IPS-15b (cell line): Measurements from ENCODE around the gene WRAP53.
A peak's percentile ranks its signal among the peaks of the same experiment; 100 is the strongest.

Source experiments
- H3K27me3 ChIP-seq: one replicate; pipeline ENCODE4 v1.6.1; 2013; ENCODE audit warnings: low read length; ENCODE audit not compliant: control insufficient read depth, insufficient read depth
- H3K36me3 ChIP-seq: one replicate; pipeline ENCODE4 v1.6.1; 2013; ENCODE audit warnings: low read length; ENCODE audit not compliant: control insufficient read depth, insufficient read depth
- H3K4me1 ChIP-seq: one replicate; pipeline ENCODE4 v1.6.1; 2013; ENCODE audit warnings: mild to moderate bottlenecking, low read length; ENCODE audit not compliant: control insufficient read depth, insufficient read depth
- H3K4me3 ChIP-seq: one replicate; pipeline ENCODE4 v1.5.1; 2013; ENCODE audit warnings: low read depth, low read length
- H3K9ac ChIP-seq: one replicate; pipeline ENCODE4 v1.6.1; 2013; ENCODE audit warnings: low read depth, mild to moderate bottlenecking, low read length
- H3K9me3 ChIP-seq: one replicate; pipeline ENCODE4 v1.6.1; 2013; ENCODE audit warnings: mild to moderate bottlenecking, low read length; ENCODE audit not compliant: control insufficient read depth, insufficient read depth

WRAP53 gene

GRCh38 chr17:7705269-7706255 lies 17.3 kb downstream of the WRAP53 start:
- H3K36me3 ChIP-seq = peaks cover 11% of the 10 kb centered on the region
- H3K4me3 ChIP-seq = peak overlapping the region; percentile 75
- no peaks in the 10 kb centered on the region for H3K9me3 ChIP-seq
- peak overlapping the region; percentile 24 for H3K9ac ChIP-seq
- peaks cover 9% of the 10 kb centered on the region for H3K4me1 ChIP-seq
- peaks cover 16% of the 10 kb centered on the region for H3K27me3 ChIP-seq

- no peaks in the 10 kb centered on the region for H3K9me3 ChIP-seq
- no peak overlapping the region for H3K9ac ChIP-seq
- peaks cover 4% of the 10 kb centered on the region for H3K36me3 ChIP-seq
- H3K4me1 ChIP-seq = peaks cover 13% of the 10 kb centered on the region
- peak overlapping the region; percentile 75 for H3K4me3 ChIP-seq
- H3K27me3 ChIP-seq = peaks cover 20% of the 10 kb centered on the region
Measured at GRCh38 chr17:7706631-7707354, 18.5 kb downstream of the WRAP53 start.

GRCh38 chr17:7707446-7707845 lies 19.2 kb downstream of the WRAP53 start:
- H3K36me3 ChIP-seq = peaks cover 1% of the 10 kb centered on the region
- peaks cover 17% of the 10 kb centered on the region for H3K4me1 ChIP-seq
- H3K9ac ChIP-seq = no peak overlapping the region
- H3K4me3 ChIP-seq = no peak overlapping the region
- no peaks in the 10 kb centered on the region for H3K9me3 ChIP-seq
- H3K27me3 ChIP-seq = peaks cover 26% of the 10 kb centered on the region

- Histone ChIP-seq H3K36me3 (no peaks in the 10 kb centered on the region), H3K9ac (no peak overlapping the region), H3K9me3 (no peaks in the 10 kb centered on the region), H3K4me3 (no peak overlapping the region), H3K27me3 (peaks cover 29% of the 10 kb centered on the region), H3K4me1 (peaks cover 21% of the 10 kb centered on the region)
Measured at GRCh38 chr17:7707858-7708750, 19.8 kb downstream of the WRAP53 start.

- no peak overlapping the region for H3K4me3 ChIP-seq
Measured at GRCh38 chr17:7709031-7709430, 20.8 kb downstream of the WRAP53 start.

GRCh38 chr17:7710301-7710700 lies 22.0 kb downstream of the WRAP53 start:
- Histone ChIP-seq H3K36me3 (no peaks in the 10 kb centered on the region), H3K9me3 (no peaks in the 10 kb centered on the region), H3K4me3 (no peak overlapping the region), H3K27me3 (peaks cover 25% of the 10 kb centered on the region), H3K4me1 (peaks cover 16% of the 10 kb centered on the region), H3K9ac (no peak overlapping the region)

More at GRCh38 chr17:7709031-7709430, 20.8 kb downstream of the WRAP53 start:
- H3K9ac ChIP-seq = no peak overlapping the region
- H3K27me3 ChIP-seq = peaks cover 29% of the 10 kb centered on the region
- H3K36me3 ChIP-seq = no peaks in the 10 kb centered on the region
- H3K9me3 ChIP-seq = no peaks in the 10 kb centered on the region
- peaks cover 18% of the 10 kb centered on the region for H3K4me1 ChIP-seq

- no peaks in the 10 kb centered on the region for H3K9me3 ChIP-seq
- no peaks in the 10 kb centered on the region for H3K36me3 ChIP-seq
- H3K27me3 ChIP-seq = peaks cover 23% of the 10 kb centered on the region
- H3K4me3 ChIP-seq = no peak overlapping the region
- no peak overlapping the region for H3K9ac ChIP-seq
- H3K4me1 ChIP-seq = peaks cover 16% of the 10 kb centered on the region
Measured at GRCh38 chr17:7711051-7711755, 22.9 kb downstream of the WRAP53 start.

- no peak overlapping the region for H3K9ac ChIP-seq
- peaks cover 12% of the 10 kb centered on the region for H3K4me1 ChIP-seq
- H3K27me3 ChIP-seq = peaks cover 15% of the 10 kb centered on the region
- no peaks in the 10 kb centered on the region for H3K36me3 ChIP-seq
- peak overlapping the region; percentile 18 for H3K4me3 ChIP-seq
- no peaks in the 10 kb centered on the region for H3K9me3 ChIP-seq
Measured at GRCh38 chr17:7712111-7712771, 24.0 kb downstream of the WRAP53 start.

GRCh38 chr17:7713782-7714181 lies 25.5 kb downstream of the WRAP53 start:
- Histone ChIP-seq H3K36me3 (no peaks in the 10 kb centered on the region), H3K27me3 (peaks cover 24% of the 10 kb centered on the region), H3K4me3 (no peak overlapping the region), H3K9me3 (no peaks in the 10 kb centered on the region), H3K9ac (no peak overlapping the region), H3K4me1 (peaks cover 16% of the 10 kb centered on the region)

- H3K4me1 ChIP-seq = peaks cover 16% of the 10 kb centered on the region
- no peak overlapping the region for H3K9ac ChIP-seq
- H3K36me3 ChIP-seq = no peaks in the 10 kb centered on the region
- no peak overlapping the region for H3K4me3 ChIP-seq
- no peaks in the 10 kb centered on the region for H3K9me3 ChIP-seq
- peaks cover 32% of the 10 kb centered on the region for H3K27me3 ChIP-seq
Measured at GRCh38 chr17:7714721-7715594, 26.7 kb downstream of the WRAP53 start.
